H4 (cell line): ENCODE data around the gene TOMM5. TPM values are rescaled to one million over a fixed set of nuclear protein-coding genes. Genes with fewer than 3 reads are reported as not detected.

Source experiments
- DNase-seq: peaks from one replicate; pipeline ENCODE4 v3.0.0-alpha.2; 2015; ENCODE audit warnings: low spot score
- total RNA-seq: library from RNA; depleted of rRNA; stranded (reverse); fragments of >200 nt; shearing (Covaris generic); gene quantifications from 2 replicates; pipeline ENCODE4 v1.2.3, GENCODE V29; 2014; rRNA removed

TOMM5 gene
- total RNA-seq, 1 experiment from 2014 or later: 397 TPM

GRCh38 chr9:37563806-37564513 is 28.4 kb downstream of the TOMM5 start:
- DNase-seq: no peak

GRCh38 chr9:37562826-37563225 is 29.6 kb downstream of the TOMM5 start:
- no peak for DNase-seq

- DNase-seq: no peak
Measured at GRCh38 chr9:37561682-37562081, 30.7 kb downstream of the TOMM5 start.

GRCh38 chr9:37559855-37560592 is 32.4 kb downstream of the TOMM5 start:
- DNase-seq: no peak

GRCh38 chr9:37559125-37559524 is 33.3 kb downstream of the TOMM5 start:
- no peak for DNase-seq

GRCh38 chr9:37555786-37556185 is 36.6 kb downstream of the TOMM5 start:
- no peak for DNase-seq

- DNase-seq: no peak
Measured at GRCh38 chr9:37554318-37554717, 38.1 kb downstream of the TOMM5 start.

- DNase-seq: no peak
Measured at GRCh38 chr9:37551888-37552287, 40.5 kb downstream of the TOMM5 start.

- DNase-seq: no peak
Measured at GRCh38 chr9:37551468-37551867, 40.9 kb downstream of the TOMM5 start.

- DNase-seq: no peak
Measured at GRCh38 chr9:37550781-37551180, 41.6 kb downstream of the TOMM5 start.

GRCh38 chr9:37549527-37549926 is 42.9 kb downstream of the TOMM5 start:
- no peak for DNase-seq

GRCh38 chr9:37547328-37547878 is 45.0 kb downstream of the TOMM5 start:
- no peak for DNase-seq

- no peak for DNase-seq
Measured at GRCh38 chr9:37543468-37543867, 48.9 kb downstream of the TOMM5 start.

- no peak for DNase-seq
Measured at GRCh38 chr9:37542895-37543294, 49.5 kb downstream of the TOMM5 start.

GRCh38 chr9:37542488-37542887 is 49.9 kb downstream of the TOMM5 start:
- no peak for DNase-seq

- DNase-seq: no peak
Measured at GRCh38 chr9:37541465-37541864, 50.9 kb downstream of the TOMM5 start.

GRCh38 chr9:37540634-37541033 is 51.8 kb downstream of the TOMM5 start:
- no peak for DNase-seq

GRCh38 chr9:37539634-37540033 is 52.8 kb downstream of the TOMM5 start:
- DNase-seq: no peak

Other genes with a start within 250 kb of the TOMM5 start
- 172 and 191 TPM in 2 replicates for gene GRHPR, start 169.9 kb downstream of the TOMM5 start, total RNA-seq
- 13.6 and 14.6 TPM in 2 replicates for gene ZBTB5, start 127.1 kb downstream of the TOMM5 start, total RNA-seq
- gene POLR1E, start 106.6 kb downstream of the TOMM5 start, total RNA-seq: 57.2 and 59.7 TPM in 2 replicates
- gene FBXO10, start 16.2 kb downstream of the TOMM5 start, total RNA-seq: 7.2 and 9.8 TPM in 2 replicates
- not detected in 2 replicates for gene FRMPD1, start 58.4 kb upstream of the TOMM5 start, total RNA-seq
- 1.3 and 1.5 TPM in 2 replicates for gene TRMT10B, start 161.2 kb upstream of the TOMM5 start, total RNA-seq
- gene EXOSC3, start 192.5 kb upstream of the TOMM5 start, total RNA-seq: 80.8 and 117 TPM in 2 replicates
- 32.4 and 33.3 TPM in 2 replicates for gene DCAF10, start 208.2 kb upstream of the TOMM5 start, total RNA-seq